Measurements from ENCODE around the gene TP53I11.

Gene TP53I11

DNA sequence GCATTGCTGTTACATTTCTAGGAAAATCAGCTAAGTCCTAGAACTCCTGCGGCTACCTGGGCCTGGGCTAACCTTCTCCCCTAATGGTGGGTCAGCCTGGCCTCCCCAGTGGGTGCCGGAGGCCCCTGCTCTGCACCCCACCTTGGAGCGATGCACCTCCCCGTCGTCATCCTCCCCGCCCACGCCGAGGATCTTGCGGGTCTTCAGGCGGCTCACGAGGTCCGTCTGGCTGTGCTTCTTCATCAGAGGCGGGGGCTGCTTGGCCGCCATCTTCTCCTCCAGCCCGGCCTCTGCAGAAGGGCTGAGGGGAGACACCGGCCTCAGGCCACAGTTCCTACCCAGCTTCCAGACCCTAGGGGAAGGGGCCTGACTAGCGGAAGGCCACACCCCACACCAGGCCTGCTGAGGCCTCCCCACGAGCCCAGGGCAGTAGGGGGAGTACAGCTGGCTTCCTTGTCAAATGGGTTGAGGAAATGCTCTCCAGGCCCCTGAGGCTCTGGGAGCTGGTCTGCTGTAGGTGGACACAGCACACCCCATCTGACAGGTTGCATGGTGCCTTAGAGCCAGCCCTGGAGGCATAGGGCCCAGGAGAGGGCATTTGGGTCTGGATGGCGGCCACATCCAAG, 12.5 kb downstream of the TP53I11 start:
- no peak for DNase-seq

- no peak for DNase-seq
Observed at GRCh38 chr11:44936951-44937543, 13.6 kb downstream of the TP53I11 start.

DNA sequence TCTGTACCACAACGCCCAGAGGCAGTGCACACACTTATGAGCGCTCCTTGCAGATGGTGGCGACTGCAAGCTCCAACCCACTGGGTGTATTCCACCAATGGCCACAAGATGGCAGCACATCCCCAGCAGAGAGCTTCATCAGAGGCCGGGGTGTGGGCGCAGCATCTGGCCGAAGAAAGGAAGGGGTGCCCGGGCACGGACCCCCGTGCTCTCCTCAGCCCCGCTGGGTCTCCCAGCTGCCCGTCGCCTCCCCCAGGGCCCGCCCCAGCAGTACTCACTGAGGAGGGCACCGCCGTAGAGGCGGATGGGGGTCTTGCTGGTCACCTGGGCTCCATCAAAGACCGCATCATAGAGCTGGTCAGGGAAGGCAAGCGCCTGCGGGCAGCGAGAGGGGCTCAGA, 14.2 kb downstream of the TP53I11 start:
- peak; percentile 65 for DNase-seq

GRCh38 chr11:44934735-44935250, 15.9 kb downstream of the TP53I11 start:
- no peak for DNase-seq

GRCh38 chr11:44934110-44934509, 16.6 kb downstream of the TP53I11 start:
- no peak for DNase-seq

- DNase-seq, result no peak
Observed at GRCh38 chr11:44931466-44931865, 19.2 kb downstream of the TP53I11 start.

- DNase-seq, result no peak
Observed at GRCh38 chr11:44930588-44931302, 19.9 kb downstream of the TP53I11 start.

DNA sequence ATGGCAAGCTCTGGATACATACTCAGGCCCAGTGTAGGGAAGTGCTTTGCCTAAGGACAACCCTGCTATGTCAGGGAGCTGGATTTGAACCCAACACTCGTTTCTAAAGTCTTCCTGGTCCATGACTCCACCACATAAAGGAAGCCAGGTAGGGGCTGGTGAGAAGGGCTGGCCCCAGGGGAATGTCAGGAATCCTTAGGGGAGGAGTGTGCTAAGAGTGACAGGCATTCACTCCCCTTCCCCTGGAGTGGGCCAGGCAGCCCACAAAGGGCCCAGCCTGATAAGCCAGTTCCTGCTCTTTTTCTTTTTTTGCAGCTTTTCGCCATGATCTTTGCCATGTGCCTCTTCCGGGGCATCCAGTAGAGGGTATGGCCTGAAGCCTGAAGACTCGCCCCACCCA, 21.9 kb downstream of the TP53I11 start:
- no peak for DNase-seq

GRCh38 chr11:44928144-44928543, 22.5 kb downstream of the TP53I11 start:
- no peak for DNase-seq

DNA sequence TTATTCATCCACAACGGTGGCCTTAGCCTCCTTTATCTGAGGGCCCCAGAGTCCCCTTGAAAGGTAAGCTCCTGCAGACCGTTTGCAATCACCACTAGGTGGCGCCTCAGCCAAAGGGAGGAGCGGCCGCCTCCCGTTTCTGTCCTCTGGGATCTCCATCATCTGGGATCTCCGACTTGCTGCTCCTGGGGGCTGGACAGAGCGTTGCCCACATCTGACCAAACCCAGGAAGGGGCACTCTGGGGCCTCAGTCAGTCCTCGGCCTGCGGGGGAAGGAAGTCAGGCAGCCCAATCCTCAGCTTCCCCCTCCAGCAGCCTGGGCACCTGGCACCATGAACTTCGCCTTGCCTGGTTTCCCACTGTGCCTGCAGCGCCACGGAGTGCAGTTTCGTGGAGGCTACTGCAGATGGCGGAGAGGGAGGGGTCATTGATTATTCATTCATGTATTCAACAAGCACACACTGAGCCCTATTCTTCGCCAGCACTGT, 23.5 kb downstream of the TP53I11 start:
- peak; percentile 78 for DNase-seq

- DNase-seq, result no peak
Observed at GRCh38 chr11:44926036-44926435, 24.6 kb downstream of the TP53I11 start.

GRCh38 chr11:44923806-44924205, 26.9 kb downstream of the TP53I11 start:
- DNase-seq, result no peak

DNA sequence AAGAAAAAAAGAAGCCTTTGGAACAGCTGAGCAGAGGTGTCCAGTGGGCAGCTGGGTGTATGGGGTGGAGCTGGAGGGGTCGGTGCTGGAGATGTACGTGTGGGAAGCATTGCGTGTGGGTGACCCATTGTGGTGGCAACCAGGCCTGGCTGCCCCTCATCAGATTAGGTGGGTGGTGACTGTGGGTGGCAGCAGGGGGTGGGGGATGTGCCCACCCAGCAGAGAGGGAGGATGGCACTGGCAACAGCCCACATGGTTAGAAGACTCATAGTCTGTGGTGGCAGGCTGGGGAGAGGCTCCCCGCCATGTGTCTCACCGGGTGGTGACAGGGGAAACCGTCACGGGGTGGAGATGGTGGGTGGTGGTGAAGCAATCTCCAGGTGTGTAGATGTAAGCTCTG, 27.6 kb downstream of the TP53I11 start:
- DNase-seq, result no peak

- DNase-seq, result no peak
Observed at GRCh38 chr11:44920451-44920850, 30.2 kb downstream of the TP53I11 start.

DNA sequence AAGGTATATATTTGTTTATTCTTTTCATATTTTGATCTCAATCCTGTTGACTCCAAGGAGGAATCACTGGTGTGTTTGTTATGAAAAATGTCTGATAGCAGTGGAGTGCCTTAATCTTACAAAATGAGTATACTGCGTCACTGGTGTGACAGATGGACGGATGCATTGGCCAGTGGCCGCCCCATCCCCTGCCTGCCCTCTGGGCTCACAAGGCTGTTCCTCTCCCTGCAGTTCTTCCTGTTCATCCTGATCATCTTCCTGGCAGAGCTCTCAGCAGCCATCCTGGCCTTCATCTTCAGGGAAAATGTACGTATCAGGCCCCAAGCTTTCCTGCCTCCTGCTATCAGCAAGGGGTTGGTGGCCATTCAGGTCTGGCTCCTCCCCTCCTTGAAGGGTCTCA, 32.9 kb downstream of the TP53I11 start:
- no peak for DNase-seq

DNA sequence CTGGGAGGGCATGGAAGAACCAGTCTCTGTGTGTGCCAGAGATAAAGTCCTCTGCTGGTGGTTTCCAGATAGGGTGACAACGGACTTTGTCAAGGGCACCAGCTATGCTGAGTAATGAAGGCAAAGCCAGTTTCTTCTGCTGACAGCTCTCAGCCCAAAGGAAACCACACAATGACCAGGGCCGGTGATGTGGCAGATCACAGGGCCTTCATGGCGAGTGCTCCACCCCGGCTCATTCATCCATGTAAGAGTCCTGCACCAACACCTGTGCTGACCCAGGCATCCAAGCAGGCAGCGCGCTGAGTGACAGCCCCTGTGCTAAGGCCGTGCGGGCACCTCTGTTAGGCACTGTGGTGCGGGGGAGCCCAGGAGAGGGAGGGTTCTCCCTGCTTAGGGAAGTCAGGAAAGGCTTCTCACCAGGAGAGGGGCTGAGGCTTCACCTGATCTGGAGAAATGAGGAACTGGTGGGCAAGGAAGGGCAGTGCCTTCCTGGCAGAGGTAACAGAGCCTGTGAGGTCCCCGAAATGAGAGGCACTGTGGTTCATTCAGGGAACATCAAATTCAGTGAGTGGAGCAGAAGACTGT, 33.8 kb downstream of the TP53I11 start:
- no peak for DNase-seq

GRCh38 chr11:44916331-44916730, 34.4 kb downstream of the TP53I11 start:
- DNase-seq, result no peak

GRCh38 chr11:44915621-44916020, 35.1 kb downstream of the TP53I11 start:
- no peak for DNase-seq

- no peak for DNase-seq
Observed at GRCh38 chr11:44915004-44915403, 35.7 kb downstream of the TP53I11 start.

DNA sequence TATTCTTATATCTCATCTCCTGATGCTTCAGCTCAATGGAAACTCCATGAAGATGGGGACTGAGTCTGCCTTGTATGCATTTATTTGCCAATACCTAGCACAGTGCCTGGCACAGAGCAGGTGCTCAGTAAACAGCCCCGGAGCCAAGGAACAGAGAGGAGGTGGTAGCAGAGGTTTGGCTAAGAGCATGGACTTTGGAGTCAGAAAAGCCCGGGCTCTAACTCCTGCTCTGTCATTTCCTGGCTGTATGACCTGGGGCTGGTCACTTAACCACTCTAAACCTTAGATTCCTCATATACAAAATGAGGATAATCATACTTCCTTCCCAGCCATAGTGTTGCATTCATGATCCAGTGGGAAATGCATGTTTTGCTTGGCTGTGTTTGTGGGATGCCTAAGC, 36.6 kb downstream of the TP53I11 start:
- no peak for DNase-seq

- no peak for DNase-seq
Observed at GRCh38 chr11:44913502-44913901, 37.2 kb downstream of the TP53I11 start.

- DNase-seq, result no peak
Observed at GRCh38 chr11:44912270-44912987, 38.3 kb downstream of the TP53I11 start.
